GM21737 (cell line): ENCODE data around the gene ZMYND8.

Source experiments
- ATAC-seq: cut with Tn5 transposase; IDR thresholded peaks from one replicate; pipeline ENCODE4 v1.9.1; 2021; ENCODE audit warnings: mild to moderate bottlenecking, moderate library complexity; ENCODE audit not compliant: unreplicated experiment

Gene ZMYND8

DNA sequence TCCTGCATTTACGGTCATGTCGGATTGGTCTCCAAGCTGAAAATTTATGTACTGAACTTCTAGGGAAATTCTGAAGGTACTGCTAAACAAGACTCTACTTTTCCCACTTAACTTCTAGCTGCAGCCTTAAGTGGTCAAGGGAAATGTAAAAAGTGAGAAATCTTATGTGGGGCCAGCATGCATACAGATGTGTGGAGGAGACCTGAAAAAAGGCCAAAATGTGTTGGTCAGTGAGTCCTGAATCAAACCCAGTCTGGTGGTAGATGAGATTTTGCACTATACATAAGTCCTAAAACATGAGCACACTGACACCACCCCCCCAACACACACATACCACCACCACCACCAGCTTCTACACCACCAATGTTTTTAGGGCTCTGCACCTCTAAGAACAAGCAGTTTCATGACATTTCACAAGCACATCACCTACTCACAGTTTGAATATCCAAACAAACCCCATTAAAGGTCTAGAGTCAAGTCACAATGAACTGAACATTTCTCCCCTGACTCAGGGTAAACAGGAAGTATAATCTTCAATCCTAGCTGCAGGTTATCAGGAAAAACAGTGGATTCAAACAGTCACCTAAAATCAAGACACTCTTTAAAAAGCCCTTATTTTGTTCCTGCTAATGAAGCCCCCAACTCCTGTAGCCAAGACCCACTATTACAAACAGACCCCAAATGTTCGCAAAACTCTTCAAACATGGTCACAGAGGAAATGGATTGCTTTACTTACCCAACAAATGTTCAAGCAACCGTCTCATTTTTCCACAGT is 1.6 kb downstream of the ZMYND8 start:
- no peak for ATAC-seq

DNA sequence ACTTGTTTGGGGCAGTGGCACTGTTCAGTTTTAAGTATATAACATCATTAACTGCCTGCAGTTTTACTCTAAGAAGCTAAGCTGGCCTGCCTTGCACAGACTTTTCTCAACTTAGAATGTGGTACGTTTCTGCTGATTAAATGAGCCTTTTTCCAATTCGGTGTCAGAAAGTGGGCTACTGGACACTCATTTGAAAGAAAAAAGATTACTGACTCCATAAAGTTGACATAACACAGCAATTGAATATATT is 2.1 kb downstream of the ZMYND8 start:
- no peak for ATAC-seq

DNA sequence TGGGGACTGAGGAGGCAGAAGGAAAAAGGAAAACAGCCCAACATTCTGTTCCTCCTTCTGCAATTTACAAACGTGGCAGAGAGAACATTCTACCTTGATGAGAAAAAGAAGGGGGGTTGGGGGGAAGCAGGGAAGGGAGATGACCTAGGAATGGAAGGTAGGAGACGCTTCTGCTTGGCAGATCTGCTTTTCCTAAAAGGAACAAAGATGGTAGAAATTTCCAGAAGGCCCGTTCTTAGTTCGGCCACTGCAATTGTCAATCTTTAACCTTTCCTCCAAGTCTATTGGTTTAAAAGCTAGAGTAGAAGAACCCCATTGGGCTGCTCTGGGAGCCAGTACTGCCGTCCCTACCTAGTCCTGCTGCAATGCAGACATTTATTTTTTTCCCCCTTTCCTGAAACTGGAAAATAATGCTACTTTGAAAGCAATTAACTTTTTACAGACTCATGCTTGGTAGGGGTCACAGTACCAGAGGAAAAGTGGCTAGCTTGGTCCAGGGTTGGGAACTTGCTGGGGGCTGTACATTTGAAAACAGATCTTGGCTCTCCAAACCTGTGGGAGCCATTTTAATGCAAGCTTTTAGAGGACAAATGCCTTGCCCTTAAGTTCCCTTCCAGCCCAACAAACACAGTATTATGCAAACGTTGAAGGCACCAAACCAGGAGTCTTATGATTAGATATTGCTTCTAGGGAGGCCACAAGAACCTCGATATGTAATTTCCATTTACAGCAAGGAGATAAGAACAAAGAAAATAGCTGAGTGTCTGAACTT is 2.6 kb downstream of the ZMYND8 start:
- no peak for ATAC-seq

DNA sequence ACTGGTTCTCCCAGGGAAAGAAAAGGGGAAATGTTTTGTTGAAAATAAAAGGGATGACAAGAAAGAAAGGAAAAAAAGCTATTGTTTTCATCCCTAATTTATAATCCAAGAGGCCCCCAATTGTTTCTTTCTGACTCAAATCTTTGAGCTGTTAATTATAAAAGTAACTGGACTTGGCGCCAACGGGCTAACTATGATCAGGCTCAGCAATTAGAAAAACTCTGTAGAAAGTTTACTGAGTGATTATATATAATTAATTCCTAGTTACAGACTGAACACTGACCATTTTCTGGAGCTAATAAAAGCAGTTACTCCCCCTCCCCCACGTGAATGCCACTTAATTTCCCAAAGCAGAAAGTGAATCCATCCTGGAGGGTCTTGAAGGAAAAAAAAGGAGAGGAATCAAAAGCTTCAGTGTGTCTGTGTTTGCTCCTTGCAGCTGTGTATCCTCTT is 3.2 kb downstream of the ZMYND8 start:
- no peak for ATAC-seq

GRCh38 chr20:47352332-47353238 is 3.9 kb downstream of the ZMYND8 start:
- ATAC-seq, result no peak

DNA sequence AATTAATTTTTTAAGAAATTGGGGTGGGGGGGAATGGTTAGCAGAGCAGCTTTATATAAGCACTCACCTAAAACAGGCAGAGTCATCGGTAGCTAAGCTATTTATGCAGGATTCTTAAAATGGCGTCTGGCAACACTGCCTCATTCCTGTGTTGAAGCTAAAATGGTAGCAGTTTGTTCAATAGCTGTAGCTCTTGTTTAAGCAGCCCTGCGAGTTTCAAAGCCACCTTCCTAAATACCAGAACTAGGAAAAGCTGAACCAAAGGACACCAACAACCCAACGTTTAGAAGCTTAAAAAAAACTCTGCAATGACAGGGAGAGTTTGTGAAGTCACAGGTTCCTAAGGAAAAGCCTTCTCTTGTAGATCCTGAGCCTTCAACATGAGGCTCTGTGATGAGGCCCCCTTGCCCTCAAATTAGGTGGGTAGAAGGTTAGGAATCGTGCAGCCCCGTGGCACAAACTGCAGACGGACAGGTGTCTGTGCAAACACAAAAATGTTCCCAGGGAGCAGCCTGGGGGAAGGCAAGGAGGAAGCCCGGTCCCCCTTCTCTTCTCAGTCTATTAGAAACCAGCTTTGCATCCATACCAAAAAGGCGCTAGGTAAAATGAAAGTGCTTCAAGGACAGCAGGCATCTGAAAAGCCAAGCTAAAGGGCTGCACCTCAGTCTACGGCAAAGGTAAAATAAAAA is 4.7 kb downstream of the ZMYND8 start:
- ATAC-seq, result no peak

GRCh38 chr20:47350691-47351545 is 5.6 kb downstream of the ZMYND8 start:
- ATAC-seq, result no peak

DNA sequence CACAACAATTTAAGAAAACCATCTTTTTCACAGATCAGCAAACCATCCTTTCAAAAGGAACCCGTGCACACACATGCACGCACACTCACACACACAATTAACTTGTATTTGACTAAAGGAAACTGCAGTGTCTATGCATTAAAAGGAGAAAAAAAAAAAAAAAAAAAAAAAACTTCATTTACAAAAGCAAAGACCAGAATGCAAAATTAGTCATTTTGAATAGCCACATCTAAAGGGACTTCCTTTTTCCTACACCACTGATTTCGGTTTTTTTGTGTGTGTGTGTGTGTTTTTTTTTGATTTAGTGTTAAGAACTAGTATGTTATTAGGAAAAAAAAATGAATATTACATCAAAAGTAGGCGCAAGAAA is 6.3 kb downstream of the ZMYND8 start:
- no peak for ATAC-seq

- ATAC-seq, result no peak
These were observed 6.9 kb downstream of the ZMYND8 start for GRCh38 chr20:47349365-47350180.

GRCh38 chr20:47348539-47349142 is 7.9 kb downstream of the ZMYND8 start:
- no peak for ATAC-seq

GRCh38 chr20:47347661-47348435 is 8.7 kb downstream of the ZMYND8 start:
- ATAC-seq, result no peak

DNA sequence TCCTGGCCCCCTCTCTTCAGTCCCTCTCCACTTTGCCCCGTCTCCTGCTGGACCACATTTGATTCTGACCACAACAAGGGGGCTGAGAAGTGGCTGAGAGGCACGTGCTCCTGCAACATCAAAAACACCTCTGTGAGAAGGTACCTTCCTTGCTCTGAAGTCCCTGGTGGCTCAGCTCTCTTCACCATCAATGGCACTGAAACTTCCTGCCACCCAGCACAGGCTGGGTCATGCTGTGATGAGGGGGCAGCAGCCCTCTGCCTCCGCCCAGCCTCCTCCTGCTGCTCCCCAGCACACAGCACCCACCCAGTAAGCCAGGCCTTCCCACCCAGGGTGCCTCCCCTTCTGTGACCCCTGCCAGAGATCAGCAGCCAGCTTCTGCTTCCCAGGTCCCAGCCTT is 10.3 kb downstream of the ZMYND8 start:
- no peak for ATAC-seq

- no peak for ATAC-seq
These were observed 11.3 kb downstream of the ZMYND8 start for GRCh38 chr20:47345214-47345613.

DNA sequence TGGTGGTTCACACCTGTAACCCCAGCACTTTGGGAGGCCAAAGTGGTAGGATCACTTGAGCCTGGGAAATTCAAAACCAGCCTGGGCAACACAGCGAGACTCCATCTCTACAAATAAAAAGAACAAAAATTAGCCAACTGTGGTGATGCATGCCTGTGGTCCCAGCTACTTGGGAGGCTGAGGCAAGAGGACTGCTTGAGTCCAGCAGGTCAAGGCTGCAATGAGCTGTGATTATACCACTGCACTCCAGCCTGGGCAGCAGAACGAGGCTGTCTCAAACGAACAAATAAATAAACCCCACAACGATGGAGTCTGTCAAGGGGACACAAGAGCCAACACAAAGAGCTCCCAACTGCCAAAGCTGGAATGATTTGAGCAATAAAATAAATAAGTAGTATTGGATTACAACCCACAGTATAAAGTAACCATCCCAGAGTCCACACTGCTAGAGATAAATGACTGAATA is 13.5 kb downstream of the ZMYND8 start:
- ATAC-seq, result no peak

DNA sequence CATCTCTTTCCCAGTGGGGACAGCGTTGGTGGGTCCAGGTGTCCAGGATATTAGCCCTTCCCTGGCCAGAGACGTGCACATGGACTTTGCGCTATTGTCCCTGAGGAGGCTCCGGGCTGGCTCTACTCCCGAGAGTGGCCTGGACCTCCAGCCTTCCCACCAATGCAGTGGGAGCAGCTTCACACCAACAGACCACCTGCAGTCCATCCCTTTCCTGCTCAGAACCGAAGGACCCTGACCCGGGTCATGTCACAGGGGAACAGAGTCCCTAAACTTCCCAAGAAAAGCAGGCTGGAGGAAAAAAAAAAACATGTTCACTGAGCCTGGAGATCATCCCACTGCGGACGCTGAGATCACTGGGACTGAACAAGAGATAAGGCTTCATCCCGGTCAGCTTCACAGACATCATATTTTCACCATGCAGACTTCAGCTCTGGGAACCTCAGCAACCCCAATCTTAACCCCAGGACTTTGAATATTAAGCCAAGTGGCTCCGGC is 18.3 kb downstream of the ZMYND8 start:
- ATAC-seq, result no peak

DNA sequence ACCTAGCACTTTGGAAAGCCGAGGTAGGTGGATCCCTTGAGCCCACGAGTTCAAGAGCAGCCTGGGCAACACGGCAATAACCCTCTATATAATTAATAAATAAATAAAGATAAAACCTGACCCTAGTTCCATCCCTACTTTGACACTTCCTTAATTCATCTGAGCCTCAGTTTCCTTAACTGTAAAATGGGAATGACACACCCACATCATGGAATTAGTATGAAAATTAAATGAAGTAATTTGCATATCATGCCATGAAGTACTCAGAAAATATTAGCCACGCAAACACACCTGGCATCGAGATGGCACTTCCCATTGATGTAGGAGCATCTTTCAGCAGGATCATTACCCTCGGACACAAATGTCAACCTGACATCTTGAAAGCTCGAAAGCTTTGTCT is 19.1 kb downstream of the ZMYND8 start:
- no peak for ATAC-seq

DNA sequence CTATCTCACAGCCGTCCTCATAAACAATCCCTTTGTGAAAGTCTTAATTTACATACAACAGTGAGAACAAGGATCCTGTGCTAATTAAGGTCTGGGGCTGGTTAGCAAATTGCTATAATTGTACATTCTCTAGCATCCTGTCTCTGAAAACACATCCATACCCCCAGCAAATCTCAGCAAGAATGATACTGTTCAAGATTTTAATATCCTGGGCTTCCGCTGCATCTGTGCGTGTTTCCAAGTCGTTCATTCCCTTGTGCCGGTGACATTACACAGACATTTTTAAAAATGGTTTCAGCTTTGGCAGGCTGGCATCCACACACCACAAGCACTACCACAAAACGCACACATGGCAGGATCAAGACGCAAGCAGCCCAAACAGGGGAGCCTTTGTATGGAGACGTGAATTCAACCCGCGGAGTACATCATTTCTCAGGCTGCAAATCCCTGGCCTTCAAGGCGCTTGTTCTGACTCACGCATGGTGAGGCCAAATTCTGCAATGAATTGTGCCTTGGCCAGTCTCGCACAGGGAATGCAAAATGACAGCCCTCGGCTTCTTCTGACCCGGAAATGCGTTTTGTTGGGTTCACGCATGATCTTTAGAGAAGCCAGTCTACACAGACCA is 20.3 kb downstream of the ZMYND8 start:
- ATAC-seq, result no peak
